HG03108 (cell line): ENCODE measurements around the gene TP63.
"Not testable (repeated sequence)": the region's sequence is repeated elsewhere in the genome, so short reads cannot be mapped to it uniquely, and the experiment has no call there.

ENCODE experiments used
- ATAC-seq: cut with Tn5 transposase; IDR thresholded peaks from one replicate; pipeline ENCODE4 v1.9.1; 2021; ENCODE audit warnings: moderate library complexity; ENCODE audit not compliant: unreplicated experiment

Gene TP63

GRCh38 chr3:189631373-189631408 is at the start of gene TP63:
Gene TP63 (plus strand): TSS chr3:189631389. CDS start chr3:189631516, 127 bp downstream.
- ATAC-seq = no peak

GRCh38 chr3:189582179-189582578 is 49.0 kb upstream of the TP63 start:
- no peak for ATAC-seq

GRCh38 chr3:189584645-189585044 is 46.5 kb upstream of the TP63 start:
- ATAC-seq = no peak

- peak; percentile 78 for ATAC-seq
These were observed 44.1 kb upstream of the TP63 start for GRCh38 chr3:189586941-189587663.

GRCh38 chr3:189587664-189588040 is 43.5 kb upstream of the TP63 start:
- no peak for ATAC-seq

- ATAC-seq = no peak
These were observed 43.1 kb upstream of the TP63 start for GRCh38 chr3:189588070-189588469.

- ATAC-seq = no peak
These were observed 42.6 kb upstream of the TP63 start for GRCh38 chr3:189588475-189589178.

- ATAC-seq = no peak
These were observed 42.0 kb upstream of the TP63 start for GRCh38 chr3:189589179-189589569.

- ATAC-seq = no peak
These were observed 41.0 kb upstream of the TP63 start for GRCh38 chr3:189590223-189590622.

GRCh38 chr3:189593581-189593980 is 37.6 kb upstream of the TP63 start:
- ATAC-seq = no peak

GRCh38 chr3:189596078-189596979 is 34.9 kb upstream of the TP63 start:
- not testable (repeated sequence) for ATAC-seq

GRCh38 chr3:189597918-189598317 is 33.3 kb upstream of the TP63 start:
- no peak for ATAC-seq

- ATAC-seq = no peak
These were observed 32.5 kb upstream of the TP63 start for GRCh38 chr3:189598530-189599225.

GRCh38 chr3:189602471-189602870 is 28.7 kb upstream of the TP63 start:
- ATAC-seq = no peak

GRCh38 chr3:189605717-189606116 is 25.5 kb upstream of the TP63 start:
- ATAC-seq = no peak

GRCh38 chr3:189606774-189607173 is 24.4 kb upstream of the TP63 start:
- ATAC-seq = no peak

GRCh38 chr3:189612641-189613040 is 18.5 kb upstream of the TP63 start:
- not testable (repeated sequence) for ATAC-seq

- no peak for ATAC-seq
These were observed 18.1 kb upstream of the TP63 start for GRCh38 chr3:189613122-189613521.

- ATAC-seq = no peak
These were observed 9.1 kb upstream of the TP63 start for GRCh38 chr3:189621948-189622603.

- ATAC-seq = no peak
These were observed 8.6 kb upstream of the TP63 start for GRCh38 chr3:189622629-189623028.

GRCh38 chr3:189624130-189624529 is 7.1 kb upstream of the TP63 start:
- ATAC-seq = no peak
